ENCODE measurements around the gene PLET1.

DNA sequence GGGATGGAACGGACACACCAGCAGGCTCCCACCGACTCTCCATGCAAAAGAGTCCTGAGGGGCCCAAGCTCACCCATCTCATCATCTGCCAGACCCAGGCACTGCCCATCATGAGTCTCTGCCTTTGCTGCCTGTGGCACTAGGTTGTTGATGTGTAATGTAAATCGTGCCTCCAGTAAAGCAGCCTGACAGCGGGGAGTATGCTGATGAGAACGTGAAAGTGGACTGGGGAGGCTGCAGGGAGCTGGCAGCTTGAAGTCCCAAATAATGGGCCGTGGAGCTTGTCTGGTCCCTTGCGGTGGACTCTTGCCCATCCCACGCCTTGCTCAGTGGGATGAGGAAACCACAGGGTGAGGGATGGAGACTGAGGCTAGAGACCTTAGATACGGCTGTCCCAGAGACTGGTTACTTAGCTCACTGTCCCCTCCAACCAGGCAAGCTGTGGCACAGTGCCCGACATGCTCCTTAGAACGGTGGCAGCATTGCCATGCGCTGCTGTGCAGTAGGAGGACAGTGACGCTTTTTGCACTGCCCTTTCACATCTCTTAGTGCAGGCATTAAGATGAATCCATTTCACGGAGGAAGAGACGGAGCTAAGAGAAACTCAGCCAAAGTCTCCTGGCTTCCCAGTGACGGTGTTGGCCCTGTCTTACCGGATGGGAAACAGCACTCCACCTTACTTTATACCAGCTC lies 39.6 kb upstream of the PLET1 start:
- TF ChIP-seq, protein P1, sequence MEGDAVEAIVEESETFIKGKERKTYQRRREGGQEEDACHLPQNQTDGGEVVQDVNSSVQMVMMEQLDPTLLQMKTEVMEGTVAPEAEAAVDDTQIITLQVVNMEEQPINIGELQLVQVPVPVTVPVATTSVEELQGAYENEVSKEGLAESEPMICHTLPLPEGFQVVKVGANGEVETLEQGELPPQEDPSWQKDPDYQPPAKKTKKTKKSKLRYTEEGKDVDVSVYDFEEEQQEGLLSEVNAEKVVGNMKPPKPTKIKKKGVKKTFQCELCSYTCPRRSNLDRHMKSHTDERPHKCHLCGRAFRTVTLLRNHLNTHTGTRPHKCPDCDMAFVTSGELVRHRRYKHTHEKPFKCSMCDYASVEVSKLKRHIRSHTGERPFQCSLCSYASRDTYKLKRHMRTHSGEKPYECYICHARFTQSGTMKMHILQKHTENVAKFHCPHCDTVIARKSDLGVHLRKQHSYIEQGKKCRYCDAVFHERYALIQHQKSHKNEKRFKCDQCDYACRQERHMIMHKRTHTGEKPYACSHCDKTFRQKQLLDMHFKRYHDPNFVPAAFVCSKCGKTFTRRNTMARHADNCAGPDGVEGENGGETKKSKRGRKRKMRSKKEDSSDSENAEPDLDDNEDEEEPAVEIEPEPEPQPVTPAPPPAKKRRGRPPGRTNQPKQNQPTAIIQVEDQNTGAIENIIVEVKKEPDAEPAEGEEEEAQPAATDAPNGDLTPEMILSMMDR (IDR thresholded peaks at IDR 0.05; ENCODE audit: low read depth, low read length, missing input control), result no peak
- TF ChIP-seq, protein P2, sequence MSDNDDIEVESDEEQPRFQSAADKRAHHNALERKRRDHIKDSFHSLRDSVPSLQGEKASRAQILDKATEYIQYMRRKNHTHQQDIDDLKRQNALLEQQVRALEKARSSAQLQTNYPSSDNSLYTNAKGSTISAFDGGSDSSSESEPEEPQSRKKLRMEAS (IDR thresholded peaks at IDR 0.05), result no peak
- TF ChIP-seq, protein P3, sequence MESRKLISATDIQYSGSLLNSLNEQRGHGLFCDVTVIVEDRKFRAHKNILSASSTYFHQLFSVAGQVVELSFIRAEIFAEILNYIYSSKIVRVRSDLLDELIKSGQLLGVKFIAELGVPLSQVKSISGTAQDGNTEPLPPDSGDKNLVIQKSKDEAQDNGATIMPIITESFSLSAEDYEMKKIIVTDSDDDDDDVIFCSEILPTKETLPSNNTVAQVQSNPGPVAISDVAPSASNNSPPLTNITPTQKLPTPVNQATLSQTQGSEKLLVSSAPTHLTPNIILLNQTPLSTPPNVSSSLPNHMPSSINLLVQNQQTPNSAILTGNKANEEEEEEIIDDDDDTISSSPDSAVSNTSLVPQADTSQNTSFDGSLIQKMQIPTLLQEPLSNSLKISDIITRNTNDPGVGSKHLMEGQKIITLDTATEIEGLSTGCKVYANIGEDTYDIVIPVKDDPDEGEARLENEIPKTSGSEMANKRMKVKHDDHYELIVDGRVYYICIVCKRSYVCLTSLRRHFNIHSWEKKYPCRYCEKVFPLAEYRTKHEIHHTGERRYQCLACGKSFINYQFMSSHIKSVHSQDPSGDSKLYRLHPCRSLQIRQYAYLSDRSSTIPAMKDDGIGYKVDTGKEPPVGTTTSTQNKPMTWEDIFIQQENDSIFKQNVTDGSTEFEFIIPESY (IDR thresholded peaks at IDR 0.05), result no peak
- TF ChIP-seq, protein P4, sequence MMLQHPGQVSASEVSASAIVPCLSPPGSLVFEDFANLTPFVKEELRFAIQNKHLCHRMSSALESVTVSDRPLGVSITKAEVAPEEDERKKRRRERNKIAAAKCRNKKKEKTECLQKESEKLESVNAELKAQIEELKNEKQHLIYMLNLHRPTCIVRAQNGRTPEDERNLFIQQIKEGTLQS (IDR thresholded peaks at IDR 0.05), result no peak
- no peak for TF ChIP-seq TAF1 (conservative IDR thresholded peaks at IDR 0.05)
- no peak for TF ChIP-seq EGR1 (IDR thresholded peaks at IDR 0.05; ENCODE audit: low read depth in 2 of 2)
- no peak for TF ChIP-seq RAD21 (IDR thresholded peaks at IDR 0.05)
- TF ChIP-seq, protein P5, sequence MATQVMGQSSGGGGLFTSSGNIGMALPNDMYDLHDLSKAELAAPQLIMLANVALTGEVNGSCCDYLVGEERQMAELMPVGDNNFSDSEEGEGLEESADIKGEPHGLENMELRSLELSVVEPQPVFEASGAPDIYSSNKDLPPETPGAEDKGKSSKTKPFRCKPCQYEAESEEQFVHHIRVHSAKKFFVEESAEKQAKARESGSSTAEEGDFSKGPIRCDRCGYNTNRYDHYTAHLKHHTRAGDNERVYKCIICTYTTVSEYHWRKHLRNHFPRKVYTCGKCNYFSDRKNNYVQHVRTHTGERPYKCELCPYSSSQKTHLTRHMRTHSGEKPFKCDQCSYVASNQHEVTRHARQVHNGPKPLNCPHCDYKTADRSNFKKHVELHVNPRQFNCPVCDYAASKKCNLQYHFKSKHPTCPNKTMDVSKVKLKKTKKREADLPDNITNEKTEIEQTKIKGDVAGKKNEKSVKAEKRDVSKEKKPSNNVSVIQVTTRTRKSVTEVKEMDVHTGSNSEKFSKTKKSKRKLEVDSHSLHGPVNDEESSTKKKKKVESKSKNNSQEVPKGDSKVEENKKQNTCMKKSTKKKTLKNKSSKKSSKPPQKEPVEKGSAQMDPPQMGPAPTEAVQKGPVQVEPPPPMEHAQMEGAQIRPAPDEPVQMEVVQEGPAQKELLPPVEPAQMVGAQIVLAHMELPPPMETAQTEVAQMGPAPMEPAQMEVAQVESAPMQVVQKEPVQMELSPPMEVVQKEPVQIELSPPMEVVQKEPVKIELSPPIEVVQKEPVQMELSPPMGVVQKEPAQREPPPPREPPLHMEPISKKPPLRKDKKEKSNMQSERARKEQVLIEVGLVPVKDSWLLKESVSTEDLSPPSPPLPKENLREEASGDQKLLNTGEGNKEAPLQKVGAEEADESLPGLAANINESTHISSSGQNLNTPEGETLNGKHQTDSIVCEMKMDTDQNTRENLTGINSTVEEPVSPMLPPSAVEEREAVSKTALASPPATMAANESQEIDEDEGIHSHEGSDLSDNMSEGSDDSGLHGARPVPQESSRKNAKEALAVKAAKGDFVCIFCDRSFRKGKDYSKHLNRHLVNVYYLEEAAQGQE (IDR thresholded peaks at IDR 0.05), result no peak
- TF ChIP-seq SP1 (IDR thresholded peaks at IDR 0.05), result no peak
- TF ChIP-seq GABPA (IDR thresholded peaks at IDR 0.05 in 1 of 2, conservative IDR thresholded peaks at IDR 0.05 in 1 of 2), result no peak
- no peak for TF ChIP-seq NR2F2 (IDR thresholded peaks at IDR 0.05)
- no peak for TF ChIP-seq HNF4G (IDR thresholded peaks at IDR 0.05)
